K562 treated with DMSO at 1 percent for 48 hours (cell line): ENCODE results near the gene DST. TPM values are rescaled to one million over a fixed set of nuclear protein-coding genes. Genes with fewer than 3 reads are reported as not detected.

Experiments
- total RNA-seq: library from RNA; unstranded; fragments of 300-600 nt; gene quantifications from 2 replicates; pipeline ENCODE4 v1.2.3, GENCODE V29; 2022; ENCODE audit warnings: low replicate concordance; ENCODE audit errors: extremely low read depth

DST gene
- not detected in 2 replicates for total RNA-seq

DNA sequence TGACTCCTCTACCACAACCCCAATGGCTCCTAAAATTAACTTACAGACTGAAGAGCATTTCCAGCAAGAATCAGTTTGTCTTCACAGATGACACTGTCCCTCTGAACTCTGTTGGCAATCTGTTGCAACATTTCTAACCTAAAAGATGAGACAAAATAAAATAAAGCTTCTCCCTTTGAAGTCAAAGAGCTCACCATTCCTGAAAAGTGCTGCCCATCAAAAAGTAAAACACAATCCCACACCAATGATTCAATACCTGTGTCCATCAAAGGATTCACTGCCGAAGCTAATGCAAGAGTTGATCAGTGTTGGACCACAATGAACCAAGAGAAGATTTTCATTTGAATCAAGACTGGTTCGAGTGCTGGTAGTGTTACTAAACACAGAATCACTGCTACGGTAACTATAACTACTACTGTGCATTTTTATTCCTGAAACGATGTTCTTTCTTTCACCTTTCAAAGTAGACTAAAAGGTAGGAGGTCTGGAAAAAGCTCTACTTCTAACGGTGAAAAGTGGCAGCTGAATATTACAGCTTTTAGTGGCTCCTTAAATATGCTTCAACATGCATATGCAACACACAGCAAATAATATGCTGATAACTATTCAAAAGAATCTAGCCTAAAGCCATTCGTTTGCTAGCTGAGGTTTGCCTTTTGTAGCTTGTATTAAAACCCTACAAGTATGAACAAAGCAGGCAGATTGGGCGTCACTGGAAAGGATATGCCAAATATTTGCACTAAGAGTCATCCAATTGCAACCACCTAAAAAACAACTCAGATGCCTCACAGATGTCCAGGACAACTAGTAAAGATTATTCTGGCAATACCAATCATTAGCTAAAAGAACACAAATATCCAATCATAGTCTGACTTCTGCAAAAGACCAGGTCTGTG is at the start of gene DST:
DST (minus strand) TSS at position 524 of the 896 bp plus-strand sequence.

